ENCODE measurements around the gene CLEC18B. TPM values are rescaled to one million over a fixed set of nuclear protein-coding genes. Genes with fewer than 3 reads are reported as not detected.

The CLEC18B gene
- total RNA-seq, 1 experiment from 2014 or later = 2.1 TPM

DNA sequence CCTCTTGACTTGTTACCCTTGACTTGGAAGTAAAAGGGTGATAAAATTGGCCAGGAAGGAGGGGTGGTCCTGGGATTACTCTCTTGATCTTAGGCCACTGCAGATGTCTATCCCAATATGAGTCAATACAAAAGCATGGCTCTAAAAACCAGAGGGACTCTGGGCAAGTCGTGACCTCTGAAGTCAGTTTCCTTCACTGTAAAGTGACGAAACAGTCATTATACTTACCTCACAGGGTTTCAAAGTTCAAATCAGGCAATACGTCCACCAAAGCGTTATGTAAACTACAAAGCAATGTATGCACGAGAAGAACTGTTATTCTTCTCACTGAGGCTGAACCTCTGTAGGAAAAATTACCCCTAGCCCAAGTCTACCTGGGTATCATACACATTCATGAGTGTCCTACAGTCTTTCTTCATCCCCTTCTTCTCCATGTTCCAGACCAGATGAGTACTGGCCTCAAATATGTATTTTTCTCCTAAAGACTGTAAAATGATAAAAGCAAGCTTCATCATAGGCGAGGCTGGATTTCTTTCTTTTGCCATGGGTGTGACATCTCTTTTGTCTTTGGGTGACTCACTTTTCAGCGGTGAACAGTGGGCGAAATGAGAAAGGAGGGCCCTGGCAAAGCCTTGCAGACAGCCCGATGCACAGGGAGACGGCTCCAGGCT, 34.5 kb upstream of the CLEC18B start:
- peak overlapping the region; percentile 37 for H3K27ac ChIP-seq (ENCODE audit: low read depth, low read length)
- POLR2A ChIA-PET = no interaction called here

DNA sequence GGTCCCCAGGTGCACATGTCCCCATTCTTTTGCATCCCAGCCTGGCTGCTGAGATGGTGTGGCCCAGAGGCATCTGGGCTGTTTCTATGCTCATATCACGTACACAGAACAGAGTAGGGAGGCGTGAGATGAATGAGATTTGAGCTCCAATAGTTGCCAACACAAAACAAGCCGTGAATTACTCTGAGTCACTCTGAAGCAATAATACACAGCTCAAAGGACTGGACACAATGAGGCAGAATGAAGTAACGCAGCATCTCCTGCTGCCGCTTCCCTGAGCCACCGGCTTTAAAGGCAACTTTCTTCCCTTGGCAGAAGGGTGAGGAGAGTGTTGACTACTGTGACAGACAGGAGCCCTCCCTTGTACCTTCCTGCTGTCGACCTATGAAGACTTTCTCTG, 33.9 kb upstream of the CLEC18B start:
- Histone ChIP-seq H3K9ac (ENCODE audit: low read length) (no peak overlapping the region), H3K4me2 (ENCODE audit: low read length) (peak overlapping the region; percentile 5; the same call in 1 of the 2 replicates), H3K27ac (ENCODE audit: low read depth, low read length) (peak overlapping the region; percentile 37; the same call in 1 of the 2 replicates), H3K4me3 (replicated peaks in 1 of 2; ENCODE audit: low read depth in 1 of 2, low read length in 2 of 2) (no peak overlapping the region), H3K9me2 (ENCODE audit: insufficient read depth) (no peaks in the 10 kb centered on the region), H3K9me3 (ENCODE audit: control insufficient read depth in 1 of 2, insufficient read depth in 1 of 2, low read depth in 1 of 2, low read length in 2 of 2) (no peaks in the 10 kb centered on the region), H4K20me1 (ENCODE audit: insufficient read depth) (no peaks in the 10 kb centered on the region), H3K4me1 (ENCODE audit: control insufficient read depth in 1 of 2, insufficient read depth in 2 of 2, low read length in 2 of 2) (peaks cover 11 to 42% of the 10 kb centered on the region in 2 experiments), H3K27me3 (ENCODE audit: insufficient read depth, low read length) (no peaks in the 10 kb centered on the region), H3K79me2 (ENCODE audit: insufficient read depth, low read length) (no peaks in the 10 kb centered on the region), H2AFZ (ENCODE audit: low read depth, low read length, poor library complexity, severe bottlenecking) (no peak overlapping the region), H3K36me3 (ENCODE audit: control insufficient read depth in 1 of 2, insufficient read depth in 2 of 2, low read length in 2 of 2) (peaks cover 31 to 32% of the 10 kb centered on the region in 2 experiments)
- POLR2A ChIA-PET = no interaction called here
- RAD21 ChIA-PET (ENCODE audit: low non-redundant PET in 1 of 2, low total read pairs in 2 of 2, uncharacterized antibody in 2 of 2, unreplicated experiment in 2 of 2) = no interaction called here
- no peak for DNase-seq (ENCODE audit: low read depth, low spot score)
- CTCF ChIA-PET = no interaction called here
- no peak for TF ChIP-seq FOSL1 (IDR thresholded peaks at IDR 0.05; ENCODE audit: low read depth)
- ATAC-seq = peak; percentile 26
- intact Hi-C loops (cut with micrococcal nuclease) = no loop called here
- no TSS peak for BruUV-seq (replicated peaks)

More for the DNA sequence above, 34.5 kb upstream of the CLEC18B start:
- DNase-seq (ENCODE audit: low read depth, low spot score) (no peak), ATAC-seq (peak; percentile 68)
- intact Hi-C loops (cut with micrococcal nuclease) = no loop called here
- Histone ChIP-seq H3K36me3 (ENCODE audit: control insufficient read depth in 1 of 2, insufficient read depth in 2 of 2, low read length in 2 of 2) (peaks cover 32 to 36% of the 10 kb centered on the region in 2 experiments), H3K27me3 (ENCODE audit: insufficient read depth, low read length) (no peaks in the 10 kb centered on the region), H4K20me1 (ENCODE audit: insufficient read depth) (no peaks in the 10 kb centered on the region), H3K4me1 (ENCODE audit: control insufficient read depth in 1 of 2, insufficient read depth in 2 of 2, low read length in 2 of 2) (peaks cover 6 to 36% of the 10 kb centered on the region in 2 experiments), H3K9me3 (ENCODE audit: control insufficient read depth in 1 of 2, insufficient read depth in 1 of 2, low read depth in 1 of 2, low read length in 2 of 2) (no peaks in the 10 kb centered on the region), H2AFZ (ENCODE audit: low read depth, low read length, poor library complexity, severe bottlenecking) (no peak overlapping the region), H3K9ac (ENCODE audit: low read length) (no peak overlapping the region), H3K4me3 (replicated peaks in 1 of 2; ENCODE audit: low read depth in 1 of 2, low read length in 2 of 2) (no peak overlapping the region), H3K79me2 (ENCODE audit: insufficient read depth, low read length) (no peaks in the 10 kb centered on the region), H3K9me2 (ENCODE audit: insufficient read depth) (no peaks in the 10 kb centered on the region), H3K4me2 (ENCODE audit: low read length) (peak overlapping the region; percentile 5)
- ChIA-PET RAD21 (ENCODE audit: low non-redundant PET in 1 of 2, low total read pairs in 2 of 2, uncharacterized antibody in 2 of 2, unreplicated experiment in 2 of 2) (no interaction called here), CTCF (no interaction called here)
- BruUV-seq (replicated peaks) = no TSS peak
- TF ChIP-seq FOSL1 (IDR thresholded peaks at IDR 0.05; ENCODE audit: low read depth) (0 out of 2 replicates have a peak, but pooled peaks have one; percentile 8), SIN3A (IDR thresholded peaks at IDR 0.05; ENCODE audit: low read depth) (no peak)

Measured in HCT116 (cell line).